ENCODE results near the gene HIF3A.
"Not testable (repeated sequence)": the region's sequence is repeated elsewhere in the genome, so short reads cannot be mapped to it uniquely, and the experiment has no call there.

Gene HIF3A

DNA sequence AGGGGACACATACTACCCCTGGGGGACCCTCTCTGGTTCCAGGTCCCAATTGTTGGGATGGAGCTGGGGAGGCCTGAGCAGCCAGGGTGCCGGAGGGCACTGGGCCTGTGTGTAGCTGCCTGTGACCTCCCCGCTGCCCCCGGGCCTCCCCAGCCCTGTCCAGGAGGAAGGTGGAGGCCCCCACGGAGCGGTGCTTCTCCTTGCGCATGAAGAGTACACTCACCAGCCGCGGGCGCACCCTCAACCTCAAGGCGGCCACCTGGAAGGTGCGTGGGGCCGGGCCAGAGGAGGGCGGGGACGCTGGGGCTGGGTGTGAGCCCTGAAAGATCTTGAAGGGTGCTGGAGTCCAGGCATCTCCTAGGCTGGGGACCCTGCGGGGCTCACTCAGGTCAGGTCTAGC, 11.7 kb downstream of the HIF3A start:
- Histone ChIP-seq H3K27ac (ENCODE audit: low read depth, low read length, poor library complexity, severe bottlenecking) (no peak overlapping the region), H3K27me3 (ENCODE audit: insufficient read depth, low read length) (peaks cover 7% of the 10 kb centered on the region; the same call in 1 of the 2 replicates), H2AFZ (ENCODE audit: low read length) (no peak overlapping the region), H3K4me1 (ENCODE audit: insufficient read depth, low read length, severe bottlenecking) (no peaks in the 10 kb centered on the region), H3K4me3 (ENCODE audit: low read depth, low read length, poor library complexity, severe bottlenecking) (no peak overlapping the region), H3K4me2 (ENCODE audit: low read length) (no peak overlapping the region), H3K9me3 (ENCODE audit: low read length) (peaks cover 5% of the 10 kb centered on the region), H3K79me2 (ENCODE audit: insufficient read depth, low read length) (no peaks in the 10 kb centered on the region), H3K36me3 (ENCODE audit: insufficient read depth, low read length) (no peaks in the 10 kb centered on the region; the same call in 1 of the 2 replicates), H4K20me1 (ENCODE audit: insufficient read depth, low read length) (no peaks in the 10 kb centered on the region), H3F3A (ENCODE audit: insufficient read depth, low read length) (no peaks in the 10 kb centered on the region), H3K9me2 (ENCODE audit: low read depth, low read length) (no peaks in the 10 kb centered on the region), H3K9ac (ENCODE audit: low read length) (no peak overlapping the region)
- TF ChIP-seq, protein P1, sequence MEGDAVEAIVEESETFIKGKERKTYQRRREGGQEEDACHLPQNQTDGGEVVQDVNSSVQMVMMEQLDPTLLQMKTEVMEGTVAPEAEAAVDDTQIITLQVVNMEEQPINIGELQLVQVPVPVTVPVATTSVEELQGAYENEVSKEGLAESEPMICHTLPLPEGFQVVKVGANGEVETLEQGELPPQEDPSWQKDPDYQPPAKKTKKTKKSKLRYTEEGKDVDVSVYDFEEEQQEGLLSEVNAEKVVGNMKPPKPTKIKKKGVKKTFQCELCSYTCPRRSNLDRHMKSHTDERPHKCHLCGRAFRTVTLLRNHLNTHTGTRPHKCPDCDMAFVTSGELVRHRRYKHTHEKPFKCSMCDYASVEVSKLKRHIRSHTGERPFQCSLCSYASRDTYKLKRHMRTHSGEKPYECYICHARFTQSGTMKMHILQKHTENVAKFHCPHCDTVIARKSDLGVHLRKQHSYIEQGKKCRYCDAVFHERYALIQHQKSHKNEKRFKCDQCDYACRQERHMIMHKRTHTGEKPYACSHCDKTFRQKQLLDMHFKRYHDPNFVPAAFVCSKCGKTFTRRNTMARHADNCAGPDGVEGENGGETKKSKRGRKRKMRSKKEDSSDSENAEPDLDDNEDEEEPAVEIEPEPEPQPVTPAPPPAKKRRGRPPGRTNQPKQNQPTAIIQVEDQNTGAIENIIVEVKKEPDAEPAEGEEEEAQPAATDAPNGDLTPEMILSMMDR (IDR thresholded peaks at IDR 0.05; ENCODE audit: low read length) = no peak
- TF ChIP-seq EZH2 (IDR thresholded peaks at IDR 0.05; ENCODE audit: borderline replicate concordance, low read length) = no peak

DNA sequence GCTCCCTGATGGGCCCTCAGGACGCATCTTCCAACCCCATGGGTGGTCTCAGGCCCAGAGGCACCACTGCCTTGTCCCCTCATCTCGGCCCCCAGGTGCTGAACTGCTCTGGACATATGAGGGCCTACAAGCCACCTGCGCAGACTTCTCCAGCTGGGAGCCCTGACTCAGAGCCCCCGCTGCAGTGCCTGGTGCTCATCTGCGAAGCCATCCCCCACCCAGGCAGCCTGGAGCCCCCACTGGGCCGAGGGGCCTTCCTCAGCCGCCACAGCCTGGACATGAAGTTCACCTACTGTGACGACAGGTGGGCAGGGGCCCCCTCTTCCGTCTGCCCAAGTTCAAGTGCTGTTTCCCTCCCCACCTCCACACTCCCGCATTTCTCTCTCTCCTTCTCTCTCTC, 12.2 kb downstream of the HIF3A start:
- H3K4me2 ChIP-seq (ENCODE audit: low read length) = no peak overlapping the region
- peaks cover 5% of the 10 kb centered on the region for H3K9me3 ChIP-seq (ENCODE audit: low read length)
- H2AFZ ChIP-seq (ENCODE audit: low read length) = no peak overlapping the region
- no peaks in the 10 kb centered on the region for H4K20me1 ChIP-seq (ENCODE audit: insufficient read depth, low read length)
- no peaks in the 10 kb centered on the region for H3F3A ChIP-seq (ENCODE audit: insufficient read depth, low read length)
- H3K9me2 ChIP-seq (ENCODE audit: low read depth, low read length) = no peaks in the 10 kb centered on the region
- no peak overlapping the region for H3K27ac ChIP-seq (ENCODE audit: low read depth, low read length, poor library complexity, severe bottlenecking)
- H3K4me3 ChIP-seq (ENCODE audit: low read depth, low read length, poor library complexity, severe bottlenecking) = no peak overlapping the region
- TF ChIP-seq, protein P1 (IDR thresholded peaks at IDR 0.05; ENCODE audit: low read length) = no peak
- H3K9ac ChIP-seq (ENCODE audit: low read length) = no peak overlapping the region
- no peaks in the 10 kb centered on the region; the same call in 1 of the 2 replicates for H3K36me3 ChIP-seq (ENCODE audit: insufficient read depth, low read length)
- H3K4me1 ChIP-seq (ENCODE audit: insufficient read depth, low read length, severe bottlenecking) = no peaks in the 10 kb centered on the region
- H3K27me3 ChIP-seq (ENCODE audit: insufficient read depth, low read length) = peaks cover 7% of the 10 kb centered on the region; the same call in 1 of the 2 replicates
- no peaks in the 10 kb centered on the region for H3K79me2 ChIP-seq (ENCODE audit: insufficient read depth, low read length)

DNA sequence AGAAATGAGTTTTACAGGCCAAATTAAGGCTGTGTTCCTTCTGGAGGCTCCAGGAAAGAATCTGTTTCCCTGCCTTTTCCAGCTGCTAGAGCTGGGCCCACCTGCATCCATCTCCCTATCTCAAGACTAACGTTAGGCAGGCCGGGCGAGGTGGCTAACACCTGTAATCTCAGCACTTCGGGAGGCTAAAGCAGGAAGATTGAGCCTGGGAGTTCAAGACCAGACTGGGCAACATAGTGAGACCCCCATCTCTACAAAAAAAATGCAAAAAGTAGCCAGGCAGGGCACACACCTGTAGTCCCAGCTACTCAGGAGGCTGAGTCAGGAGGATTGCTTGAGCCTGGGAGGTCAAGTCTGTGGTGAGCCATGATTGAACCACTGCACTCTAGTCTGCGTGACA, 14.6 kb downstream of the HIF3A start:
- Histone ChIP-seq H3K9ac (ENCODE audit: low read length) (no peak overlapping the region), H3K36me3 (ENCODE audit: insufficient read depth, low read length) (no peaks in the 10 kb centered on the region; the same call in 1 of the 2 replicates), H4K20me1 (ENCODE audit: insufficient read depth, low read length) (no peaks in the 10 kb centered on the region), H3K4me3 (ENCODE audit: low read depth, low read length, poor library complexity, severe bottlenecking) (no peak overlapping the region), H3K27ac (ENCODE audit: low read depth, low read length, poor library complexity, severe bottlenecking) (no peak overlapping the region), H3K9me2 (ENCODE audit: low read depth, low read length) (no peaks in the 10 kb centered on the region), H3K4me1 (ENCODE audit: insufficient read depth, low read length, severe bottlenecking) (no peaks in the 10 kb centered on the region), H3K79me2 (ENCODE audit: insufficient read depth, low read length) (no peaks in the 10 kb centered on the region), H2AFZ (ENCODE audit: low read length) (no peak overlapping the region), H3K27me3 (ENCODE audit: insufficient read depth, low read length) (peaks cover 6% of the 10 kb centered on the region; the same call in 1 of the 2 replicates), H3K4me2 (ENCODE audit: low read length) (no peak overlapping the region), H3K9me3 (ENCODE audit: low read length) (peaks cover 3% of the 10 kb centered on the region), H3F3A (ENCODE audit: insufficient read depth, low read length) (no peaks in the 10 kb centered on the region)
- TF ChIP-seq, protein P1 (IDR thresholded peaks at IDR 0.05; ENCODE audit: low read length) = no peak
- no peak for TF ChIP-seq EZH2 (IDR thresholded peaks at IDR 0.05; ENCODE audit: borderline replicate concordance, low read length)

DNA sequence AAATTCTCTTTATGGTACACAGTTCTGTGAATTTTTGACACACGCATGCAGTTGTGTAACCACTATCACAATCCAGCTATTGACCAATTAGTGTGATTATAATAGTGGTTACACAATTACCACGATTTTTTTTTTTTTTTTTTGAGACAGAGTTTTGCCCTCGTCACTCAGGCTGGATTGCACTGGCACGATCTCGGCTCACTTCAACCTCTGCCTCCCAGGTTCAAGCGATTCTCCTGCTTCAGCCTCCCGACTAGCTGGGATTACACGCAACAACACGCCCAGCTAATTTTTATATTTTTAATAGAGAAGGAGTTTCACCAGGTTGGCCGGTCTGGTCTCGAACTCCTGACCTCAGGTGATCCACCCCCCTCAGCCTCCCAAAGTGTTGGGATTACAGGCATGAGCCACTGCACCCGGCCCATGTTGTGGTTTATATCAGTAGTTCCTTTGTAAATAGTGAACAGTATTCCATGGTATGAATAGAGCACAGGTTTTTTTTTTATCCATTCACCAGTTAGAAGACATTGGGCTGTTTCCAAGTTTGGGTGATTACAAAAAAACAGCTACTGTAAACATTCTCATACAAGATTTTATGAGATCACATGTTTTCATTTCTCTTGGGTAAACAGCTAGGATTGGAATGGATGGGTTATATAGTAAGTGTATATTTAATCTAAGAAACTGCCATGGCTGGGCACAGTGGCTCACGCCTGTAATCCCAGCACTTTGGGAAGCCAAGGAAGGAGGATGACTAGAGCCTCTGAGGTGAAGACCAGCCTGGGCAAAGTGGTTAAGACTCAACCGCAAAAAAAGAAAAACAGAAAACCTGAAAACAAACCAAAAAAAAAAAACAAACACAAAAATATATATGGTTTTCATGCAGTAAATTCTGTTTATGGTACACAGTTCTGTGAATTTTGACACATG, 17.0 kb downstream of the HIF3A start:
- H3K9me2 ChIP-seq (ENCODE audit: low read depth, low read length); H3K36me3 ChIP-seq (ENCODE audit: insufficient read depth, low read length); H3K4me3 ChIP-seq (ENCODE audit: low read depth, low read length, poor library complexity, severe bottlenecking); H3K9me3 ChIP-seq (ENCODE audit: low read length); H2AFZ ChIP-seq (ENCODE audit: low read length); H3K4me1 ChIP-seq (ENCODE audit: insufficient read depth, low read length, severe bottlenecking); H3F3A ChIP-seq (ENCODE audit: insufficient read depth, low read length); H3K27ac ChIP-seq (ENCODE audit: low read depth, low read length, poor library complexity, severe bottlenecking); H3K9ac ChIP-seq (ENCODE audit: low read length); H3K79me2 ChIP-seq (ENCODE audit: insufficient read depth, low read length); H3K4me2 ChIP-seq (ENCODE audit: low read length); H4K20me1 ChIP-seq (ENCODE audit: insufficient read depth, low read length); H3K27me3 ChIP-seq (ENCODE audit: insufficient read depth, low read length): not testable (repeated sequence)
